Measurements from ENCODE around the gene EPB41L4B. TPM values are rescaled to one million over a fixed set of nuclear protein-coding genes. Genes with fewer than 3 reads are reported as not detected.

The EPB41L4B gene
- total RNA-seq, 1 experiment from 2014 or later, result 20.2 TPM

GRCh38 chr9:109283012-109283411 lies 37.8 kb downstream of the EPB41L4B start:
- no peak overlapping the region for H3K4me3 Mint-ChIP-seq (ENCODE audit: unreplicated experiment)
- H3K27ac Mint-ChIP-seq (ENCODE audit: low read depth, unreplicated experiment), result no peak overlapping the region
- no peak for DNase-seq (ENCODE audit: unreplicated experiment)
- peaks cover 17% of the 10 kb centered on the region for H3K4me1 Mint-ChIP-seq (ENCODE audit: insufficient read depth, unreplicated experiment)
- no TSS peak for BruUV-seq (replicated peaks)
- ChIA-PET POLR2A (no interaction called here), CTCF (no interaction called here)
- H3K9me3 Mint-ChIP-seq (ENCODE audit: unreplicated experiment), result no peaks in the 10 kb centered on the region
- no peak for TF ChIP-seq CTCF (IDR thresholded peaks at IDR 0.05; ENCODE audit: unreplicated experiment)
- intact Hi-C loops (cut with micrococcal nuclease), result no loop called here
- no peaks in the 10 kb centered on the region for H3K27me3 Mint-ChIP-seq (ENCODE audit: insufficient read depth, unreplicated experiment)
- no peaks in the 10 kb centered on the region for H3K36me3 Mint-ChIP-seq (ENCODE audit: insufficient read depth, unreplicated experiment)

- H3K27ac Mint-ChIP-seq (ENCODE audit: low read depth, unreplicated experiment), result no peak overlapping the region
- H3K36me3 Mint-ChIP-seq (ENCODE audit: insufficient read depth, unreplicated experiment), result no peaks in the 10 kb centered on the region
- H3K4me3 Mint-ChIP-seq (ENCODE audit: unreplicated experiment), result no peak overlapping the region
- no peaks in the 10 kb centered on the region for H3K27me3 Mint-ChIP-seq (ENCODE audit: insufficient read depth, unreplicated experiment)
- ChIA-PET CTCF (no interaction called here), POLR2A (no interaction called here)
- intact Hi-C loops (cut with micrococcal nuclease), result no loop called here
- H3K4me1 Mint-ChIP-seq (ENCODE audit: insufficient read depth, unreplicated experiment), result peaks cover 16% of the 10 kb centered on the region
- no peak for TF ChIP-seq CTCF (IDR thresholded peaks at IDR 0.05; ENCODE audit: unreplicated experiment)
- BruUV-seq (replicated peaks), result no TSS peak
- no peaks in the 10 kb centered on the region for H3K9me3 Mint-ChIP-seq (ENCODE audit: unreplicated experiment)
- DNase-seq (ENCODE audit: unreplicated experiment), result no peak
These were observed 38.6 kb downstream of the EPB41L4B start for GRCh38 chr9:109282302-109282701.

- TF ChIP-seq CTCF (IDR thresholded peaks at IDR 0.05; ENCODE audit: unreplicated experiment), result no peak
- H3K27ac Mint-ChIP-seq (ENCODE audit: low read depth, unreplicated experiment), result no peak overlapping the region
- no peak for DNase-seq (ENCODE audit: unreplicated experiment)
- CTCF ChIA-PET, result interaction anchor here (0.7 kb wide), 1 partner anchor 36 kb away, joined by 3 read pairs; no protein-coding TSS in a partner anchor
- H3K4me3 Mint-ChIP-seq (ENCODE audit: unreplicated experiment), result no peak overlapping the region
- H3K36me3 Mint-ChIP-seq (ENCODE audit: insufficient read depth, unreplicated experiment), result no peaks in the 10 kb centered on the region
- POLR2A ChIA-PET, result no interaction called here
- intact Hi-C loops (cut with micrococcal nuclease), result no loop called here
- BruUV-seq (replicated peaks), result no TSS peak
- H3K4me1 Mint-ChIP-seq (ENCODE audit: insufficient read depth, unreplicated experiment), result peaks cover 8% of the 10 kb centered on the region
- no peaks in the 10 kb centered on the region for H3K27me3 Mint-ChIP-seq (ENCODE audit: insufficient read depth, unreplicated experiment)
- H3K9me3 Mint-ChIP-seq (ENCODE audit: unreplicated experiment), result no peaks in the 10 kb centered on the region
These were observed 39.3 kb downstream of the EPB41L4B start for GRCh38 chr9:109281518-109281917.

GRCh38 chr9:109278848-109279247 lies 42.0 kb downstream of the EPB41L4B start:
- no peak overlapping the region for H3K27ac Mint-ChIP-seq (ENCODE audit: low read depth, unreplicated experiment)
- TSS peak; percentile 23 for BruUV-seq (replicated peaks)
- POLR2A ChIA-PET, result interaction anchor here (0.7 kb wide), 1 partner anchor 25 kb away, joined by 3 read pairs; no protein-coding TSS in a partner anchor

More at GRCh38 chr9:109278848-109279247, 42.0 kb downstream of the EPB41L4B start:
- intact Hi-C loops (cut with micrococcal nuclease), result no loop called here
- no peak for DNase-seq (ENCODE audit: unreplicated experiment)
- H3K4me3 Mint-ChIP-seq (ENCODE audit: unreplicated experiment), result no peak overlapping the region
- CTCF ChIA-PET, result interaction anchor here (0.7 kb wide), 1 partner anchor 19 kb away, joined by 3 read pairs; no protein-coding TSS in a partner anchor
- H3K27me3 Mint-ChIP-seq (ENCODE audit: insufficient read depth, unreplicated experiment), result no peaks in the 10 kb centered on the region
- no peak for TF ChIP-seq CTCF (IDR thresholded peaks at IDR 0.05; ENCODE audit: unreplicated experiment)
- H3K4me1 Mint-ChIP-seq (ENCODE audit: insufficient read depth, unreplicated experiment), result peaks cover 17% of the 10 kb centered on the region
- no peaks in the 10 kb centered on the region for H3K9me3 Mint-ChIP-seq (ENCODE audit: unreplicated experiment)
- peaks cover 6% of the 10 kb centered on the region for H3K36me3 Mint-ChIP-seq (ENCODE audit: insufficient read depth, unreplicated experiment)

Data from MCF 10A (cell line).